ENCODE results near the gene BSCL2. TPM values are rescaled to one million over a fixed set of nuclear protein-coding genes. Genes with fewer than 3 reads are reported as not detected.

BSCL2 gene
- total and polyA plus RNA-seq, 2 of the 13 experiments (the other 11 are each of a cell fraction or from before 2014, with no cell fraction given), result 19.5 to 21.1 TPM

GRCh38 chr11:62678770-62679696 is 28.2 kb downstream of the BSCL2 start, which contains the start of gene UBXN1 (continued):
- TF ChIP-seq ZBTB40 (IDR thresholded peaks at IDR 0.05) (no peak), ZBTB40 (CRISPR knock-in tag; IDR thresholded peaks at IDR 0.05) (peak; percentile 87), ONECUT2 (CRISPR knock-in tag; IDR thresholded peaks at IDR 0.05) (peak; percentile 14; the same call in 1 of the 2 replicates), SUZ12 (IDR thresholded peaks at IDR 0.05; ENCODE audit: low read depth, low read length) (no peak), LRRFIP1 (CRISPR knock-in tag; conservative IDR thresholded peaks at IDR 0.05) (no peak), MXD4 (CRISPR knock-in tag; IDR thresholded peaks at IDR 0.05) (peak; percentile 42; the same call in 1 of the 2 replicates), BATF2 (CRISPR knock-in tag; IDR thresholded peaks at IDR 0.05) (no peak), ZNF572 (CRISPR knock-in tag; IDR thresholded peaks at IDR 0.05) (no peak), ZNF530 (CRISPR knock-in tag; IDR thresholded peaks at IDR 0.05; ENCODE audit: low read depth) (no peak), ZNF777 (CRISPR knock-in tag; IDR thresholded peaks at IDR 0.05) (peak; percentile 88), SMARCC2 (IDR thresholded peaks at IDR 0.05) (no peak), GFI1 (CRISPR knock-in tag; IDR thresholded peaks at IDR 0.05; ENCODE audit: borderline replicate concordance) (no peak), JARID2 (CRISPR knock-in tag; IDR thresholded peaks at IDR 0.05; ENCODE audit: insufficient replicate concordance) (peak; percentile 75), ZNF496 (CRISPR knock-in tag; IDR thresholded peaks at IDR 0.05; ENCODE audit: insufficient replicate concordance) (no peak), MTF2 (CRISPR knock-in tag; IDR thresholded peaks at IDR 0.05; ENCODE audit: borderline replicate concordance) (no peak), ZKSCAN8 (CRISPR knock-in tag; IDR thresholded peaks at IDR 0.05; ENCODE audit: borderline replicate concordance) (no peak), CHCHD3 (CRISPR knock-in tag; IDR thresholded peaks at IDR 0.05) (no peak), ZNF33B (CRISPR knock-in tag; IDR thresholded peaks at IDR 0.05) (no peak)

Data from HepG2 (cell line).